ENCODE results near the gene VEGFA.
"Not testable (repeated sequence)": the region's sequence is repeated elsewhere in the genome, so short reads cannot be mapped to it uniquely, and the experiment has no call there.

Gene VEGFA

GRCh38 chr6:43811733-43812099 lies 41.7 kb downstream of the VEGFA start:
- DNase-seq (ENCODE audit: low spot score), result no peak
- Histone ChIP-seq H3K27ac (no peak overlapping the region), H3K4me3 (no peak overlapping the region)
- no peak for TF ChIP-seq CTCF (IDR thresholded peaks at IDR 0.05)

- Histone ChIP-seq H3K4me3 (no peak overlapping the region), H3K27ac (no peak overlapping the region)
- no peak for TF ChIP-seq CTCF (IDR thresholded peaks at IDR 0.05)
- DNase-seq (ENCODE audit: low spot score), result no peak
These were observed 43.0 kb downstream of the VEGFA start for GRCh38 chr6:43812850-43813578.

GRCh38 chr6:43814111-43814510 lies 44.1 kb downstream of the VEGFA start:
- DNase-seq (ENCODE audit: low spot score), result no peak
- no peak overlapping the region for H3K27ac ChIP-seq
- no peak overlapping the region for H3K4me3 ChIP-seq
- TF ChIP-seq CTCF (IDR thresholded peaks at IDR 0.05), result no peak

- H3K27ac ChIP-seq, result no peak overlapping the region
- no peak for TF ChIP-seq CTCF (IDR thresholded peaks at IDR 0.05)
- H3K4me3 ChIP-seq, result no peak overlapping the region
- no peak for DNase-seq (ENCODE audit: low spot score)
These were observed 44.9 kb downstream of the VEGFA start for GRCh38 chr6:43814865-43815264.

GRCh38 chr6:43817192-43817591 lies 47.2 kb downstream of the VEGFA start:
- H3K27ac ChIP-seq, result no peak overlapping the region
- no peak for TF ChIP-seq CTCF (IDR thresholded peaks at IDR 0.05)
- DNase-seq (ENCODE audit: low spot score), result no peak
- H3K4me3 ChIP-seq, result no peak overlapping the region

- not testable (repeated sequence) for H3K27ac ChIP-seq; H3K4me3 ChIP-seq; DNase-seq (ENCODE audit: low spot score)
These were observed 49.0 kb downstream of the VEGFA start for GRCh38 chr6:43818973-43819372.

- TF ChIP-seq CTCF (IDR thresholded peaks at IDR 0.05), result no peak
- H3K4me3 ChIP-seq, result no peak overlapping the region
- no peak for DNase-seq (ENCODE audit: low spot score)
- no peak overlapping the region for H3K27ac ChIP-seq
These were observed 49.9 kb downstream of the VEGFA start for GRCh38 chr6:43819958-43820357.
